C4-2B (cell line): Measurements from ENCODE around the gene ARHGAP22.

ENCODE experiments used
- CTCF ChIP-seq: fragments of 450-650 bp; conservative IDR thresholded peaks from 2 replicates; pipeline ENCODE4 v1.5.1; 2017; ENCODE audit warnings: mild to moderate bottlenecking
- ZFX ChIP-seq: fragments of 450-650 bp; IDR thresholded peaks from 2 replicates; pipeline ENCODE4 v1.6.1; 2017

GRCh38 chr10:48634198-48634983 lies 29.5 kb upstream of the ARHGAP22 start:
- TF ChIP-seq CTCF: no peak
- TF ChIP-seq ZFX: no peak
